Dermis microvascular lymphatic vessel endothelial cell (primary cell): ENCODE results near the gene WSCD2. TPM values are rescaled to one million over a fixed set of nuclear protein-coding genes. Genes with fewer than 3 reads are reported as not detected.
"Not testable (repeated sequence)": the region's sequence is repeated elsewhere in the genome, so short reads cannot be mapped to it uniquely, and the experiment has no call there.

Experiments
- DNase-seq, 2 donors: peaks; one replicate each; pipeline versions ENCODE4 v3.0.0 to v3.0.0-alpha.2; 2010; ENCODE audit warnings: low read depth in 2 of 2
- total RNA-seq: library from RNA; depleted of rRNA; stranded (reverse); fragments of >200 nt; gene quantifications from 2 replicates; pipeline ENCODE4 v1.2.1, GENCODE V29; 2014

Gene WSCD2
- total RNA-seq, 1 donor from 2014 or later = not detected

DNA sequence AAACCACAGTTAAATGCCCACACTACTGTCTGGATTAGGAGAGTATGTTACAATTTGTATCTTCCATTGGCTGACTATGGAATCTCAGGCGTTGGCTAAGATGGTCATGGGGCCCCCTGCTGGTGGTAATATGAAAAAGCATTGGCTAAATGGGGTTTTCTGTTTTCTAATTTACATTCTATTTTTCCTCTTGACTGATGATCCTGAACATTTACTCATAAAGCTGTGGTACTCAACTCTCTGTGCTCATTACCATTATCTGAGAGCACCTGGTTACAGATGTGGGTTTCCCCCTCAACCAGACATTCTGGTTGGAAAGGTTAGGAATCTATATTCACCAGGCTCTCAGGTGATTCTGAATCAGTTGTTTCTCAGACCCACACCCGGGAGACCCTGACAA is 64.8 kb downstream of the WSCD2 start:
- DNase-seq = peak; percentile 3 to 29

DNA sequence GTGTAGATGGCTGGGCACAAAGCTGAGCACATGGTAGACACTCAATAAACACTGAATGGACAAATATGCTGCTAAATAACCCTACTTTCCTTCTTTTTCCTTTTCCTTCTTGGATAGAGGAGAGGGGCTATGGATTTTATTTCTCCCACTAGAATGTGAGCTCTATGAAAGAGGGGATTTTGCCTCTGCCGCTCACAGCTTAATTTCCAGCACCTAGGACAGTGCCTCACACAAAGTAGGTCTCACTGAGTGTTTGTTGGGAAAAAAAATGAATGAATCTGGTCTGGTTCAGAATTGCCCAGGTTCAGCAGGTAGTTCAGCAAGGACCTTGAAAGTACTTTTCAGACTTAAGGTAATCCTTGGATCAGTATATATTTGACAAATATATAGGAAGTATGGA is 65.5 kb downstream of the WSCD2 start:
- no peak for DNase-seq

DNA sequence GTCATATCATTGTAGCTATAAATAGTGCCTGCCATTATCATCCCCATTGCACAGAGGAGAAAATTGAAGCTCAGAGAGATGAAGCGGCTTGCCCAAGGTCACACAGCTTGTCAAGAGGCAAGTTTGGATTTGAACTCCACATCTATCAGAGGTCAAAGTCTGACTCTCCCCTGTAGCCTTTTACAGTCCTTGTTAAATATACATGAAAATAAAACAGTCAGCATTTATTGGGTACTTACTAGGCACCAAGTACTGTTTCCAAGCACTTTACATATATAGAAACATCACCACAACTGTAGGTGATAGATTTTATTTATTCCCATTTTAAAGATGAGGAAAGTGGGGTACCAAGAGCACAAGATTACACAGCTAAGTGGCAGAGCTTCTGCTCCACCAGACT is 67.2 kb downstream of the WSCD2 start:
- no peak for DNase-seq

DNA sequence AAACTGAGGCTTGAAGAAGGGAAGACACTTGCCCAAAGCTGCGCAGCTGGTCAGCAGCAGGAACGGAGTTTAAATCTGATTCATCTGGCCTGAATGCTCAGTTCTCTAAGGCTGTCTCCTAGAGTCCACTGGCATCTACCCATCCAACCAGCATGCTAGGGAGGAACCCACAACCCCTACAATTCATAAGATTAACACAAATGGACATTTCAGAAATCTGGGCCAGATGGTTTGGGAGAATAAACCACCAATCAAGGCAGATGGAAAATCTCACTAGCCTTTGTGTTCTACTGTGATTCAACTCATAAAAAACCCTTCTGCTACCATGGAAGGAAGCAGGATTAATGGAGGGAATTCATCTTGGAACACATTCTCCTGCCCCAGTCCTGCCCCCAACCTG is 67.8 kb downstream of the WSCD2 start:
- no peak for DNase-seq

DNA sequence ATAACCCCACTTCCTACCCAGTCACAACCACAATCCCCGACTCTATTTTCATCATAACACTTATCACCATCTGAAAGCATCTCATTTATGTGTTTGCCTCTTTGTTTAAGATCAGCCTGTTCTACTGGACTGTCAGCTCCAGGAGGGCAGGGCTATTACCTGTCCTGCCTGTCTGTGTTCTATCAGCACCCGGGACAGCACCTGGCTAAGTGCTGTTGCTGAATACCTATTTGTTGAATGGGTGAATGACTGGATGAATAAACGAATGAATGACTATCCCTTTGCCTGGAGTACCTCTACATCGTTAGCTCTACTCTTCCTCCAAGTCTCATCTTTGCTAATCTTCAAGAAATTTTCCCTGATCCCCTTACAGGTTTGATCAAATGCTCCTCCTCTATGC is 69.0 kb downstream of the WSCD2 start:
- no peak for DNase-seq

DNA sequence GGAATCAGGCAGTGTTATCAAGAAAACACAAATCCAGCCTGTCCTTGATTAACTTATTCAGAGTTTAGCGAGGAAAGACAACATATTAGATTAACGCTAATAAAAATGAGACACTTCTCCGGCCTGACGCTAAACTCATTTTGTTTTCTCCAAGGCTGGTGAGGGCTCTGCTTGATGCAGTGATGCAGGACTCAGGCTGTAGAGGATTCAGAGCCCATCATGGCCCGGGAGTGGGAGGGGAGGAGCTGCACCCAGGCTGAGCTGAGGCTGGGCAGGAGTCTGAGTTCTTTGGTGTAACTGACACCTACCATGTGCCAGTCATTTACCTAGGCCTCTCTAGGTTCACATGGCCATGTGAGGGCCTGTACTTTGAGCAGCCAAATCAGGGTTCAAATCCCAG is 70.0 kb downstream of the WSCD2 start:
- no peak for DNase-seq

DNA sequence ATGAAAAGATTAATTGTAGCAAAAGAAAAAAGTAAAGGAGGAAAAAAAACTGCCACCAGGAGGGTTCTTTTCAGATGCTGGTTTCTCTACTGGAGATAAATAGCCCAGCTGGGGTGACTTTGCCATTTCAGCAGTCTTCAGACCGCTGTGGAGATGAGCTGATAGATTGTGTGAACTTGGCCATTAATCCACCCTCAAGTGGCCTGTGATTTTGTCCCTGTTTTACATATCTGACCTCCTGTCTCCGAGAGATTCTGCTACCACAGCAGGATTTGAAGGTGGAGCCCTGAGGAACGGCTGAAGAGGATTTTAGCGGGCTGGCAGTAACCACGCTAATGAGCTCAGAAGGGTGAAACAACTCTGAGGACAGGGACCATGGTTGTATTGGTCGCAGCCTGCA is 72.7 kb downstream of the WSCD2 start:
- no peak for DNase-seq

DNA sequence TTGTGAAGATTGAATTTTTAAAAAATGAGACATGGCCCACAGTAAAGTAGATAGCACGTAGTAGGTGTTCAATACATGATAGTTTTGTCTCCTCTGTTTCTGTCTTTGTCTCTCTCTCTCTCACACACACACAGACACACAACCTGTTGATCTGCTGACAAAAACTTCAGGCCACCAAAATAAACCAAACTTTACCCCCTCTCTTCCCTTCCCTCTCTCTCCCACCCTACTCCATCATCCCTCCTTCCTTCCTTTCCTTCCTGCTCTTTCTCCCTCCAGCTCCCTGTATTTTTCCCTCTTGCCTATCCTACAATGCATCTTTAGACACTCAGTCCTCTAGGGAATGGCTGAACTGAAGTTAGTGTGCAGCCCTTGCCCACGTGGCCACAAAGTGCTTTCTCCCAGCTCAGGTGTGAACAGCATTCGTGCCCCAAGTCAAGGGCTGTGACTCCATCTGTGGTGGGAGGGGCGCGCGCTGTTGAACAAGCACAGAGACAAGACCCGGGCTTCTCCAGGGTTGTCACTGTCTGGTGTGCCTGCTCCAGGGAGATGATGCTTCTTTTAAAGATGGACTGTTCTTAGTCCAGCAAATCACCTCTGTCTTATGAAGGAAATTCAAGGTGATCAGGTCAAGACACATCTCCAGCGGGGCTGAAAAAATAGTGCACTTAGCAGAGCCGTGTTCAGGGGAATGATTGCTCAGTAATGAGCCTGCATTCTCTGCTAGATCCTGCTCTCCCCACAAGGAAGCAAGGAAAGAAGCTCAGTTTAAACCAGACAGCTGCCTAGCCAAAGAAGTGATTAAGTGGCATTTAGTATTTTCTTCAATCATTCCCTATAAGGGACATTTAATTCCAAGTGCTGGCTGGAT is 75.3 kb downstream of the WSCD2 start:
- DNase-seq = no peak

DNA sequence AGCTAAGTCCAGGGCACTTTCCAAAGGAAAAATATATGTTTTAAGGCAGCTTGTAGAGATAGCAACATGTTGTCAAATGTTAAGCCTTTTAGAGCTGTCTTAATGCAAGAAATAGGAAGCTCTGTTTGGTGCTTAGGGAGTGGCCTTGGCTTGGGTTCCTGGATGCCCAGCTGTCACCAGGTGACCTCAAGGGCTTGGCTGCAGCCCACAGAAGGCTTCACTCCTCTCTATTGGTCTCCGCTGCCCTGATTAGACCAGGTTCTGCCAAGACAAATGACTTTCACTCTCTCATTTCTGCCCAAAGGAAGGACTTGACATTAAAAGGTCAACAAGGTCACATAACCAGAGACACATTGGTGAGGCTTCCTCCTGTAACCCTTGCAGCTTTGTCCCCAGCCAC is 76.8 kb downstream of the WSCD2 start:
- no peak for DNase-seq

DNA sequence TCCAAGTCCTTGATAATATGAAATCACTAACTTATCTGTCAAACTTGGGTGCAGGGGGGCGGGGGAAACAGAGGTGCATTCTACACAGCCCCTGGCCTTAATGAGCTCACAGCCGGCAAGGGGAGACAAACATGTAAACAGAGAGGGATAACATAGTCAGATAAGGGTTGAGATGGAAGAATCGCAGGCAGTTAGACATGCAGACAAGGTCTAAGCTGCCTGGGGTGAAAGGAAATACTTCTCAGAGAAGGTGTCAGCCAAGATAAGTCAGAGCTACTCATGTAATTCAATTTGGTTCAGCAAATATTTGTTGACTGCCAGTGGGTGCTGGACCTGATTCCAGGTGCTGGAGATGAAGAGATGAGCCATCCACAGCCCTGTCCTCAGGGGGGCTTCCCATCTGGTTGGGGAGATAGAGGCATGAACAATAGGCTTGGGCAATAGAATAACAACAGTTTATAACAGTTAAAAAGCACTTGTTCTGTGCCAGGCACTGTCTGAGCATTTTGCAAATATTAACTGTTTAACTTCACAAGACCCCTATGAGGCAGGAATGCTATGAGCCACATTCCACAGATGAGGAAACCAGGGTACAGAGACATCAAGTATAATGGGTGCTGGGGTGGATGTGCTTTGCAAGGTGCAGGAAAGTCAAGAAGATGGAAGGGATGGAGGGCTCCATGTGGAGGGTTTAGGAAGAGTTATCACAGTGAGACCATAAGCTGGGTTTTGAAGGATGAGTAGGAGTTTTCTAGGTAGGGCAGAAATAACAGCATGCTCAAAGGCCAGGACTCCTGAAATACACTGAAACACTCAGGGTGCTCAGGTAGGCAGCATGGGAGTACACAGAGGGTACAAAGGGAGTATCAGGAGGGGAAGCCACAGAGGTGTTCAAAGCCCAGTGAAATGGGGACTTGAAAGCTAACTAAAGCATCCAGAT is 79.0 kb downstream of the WSCD2 start:
- no peak for DNase-seq

DNA sequence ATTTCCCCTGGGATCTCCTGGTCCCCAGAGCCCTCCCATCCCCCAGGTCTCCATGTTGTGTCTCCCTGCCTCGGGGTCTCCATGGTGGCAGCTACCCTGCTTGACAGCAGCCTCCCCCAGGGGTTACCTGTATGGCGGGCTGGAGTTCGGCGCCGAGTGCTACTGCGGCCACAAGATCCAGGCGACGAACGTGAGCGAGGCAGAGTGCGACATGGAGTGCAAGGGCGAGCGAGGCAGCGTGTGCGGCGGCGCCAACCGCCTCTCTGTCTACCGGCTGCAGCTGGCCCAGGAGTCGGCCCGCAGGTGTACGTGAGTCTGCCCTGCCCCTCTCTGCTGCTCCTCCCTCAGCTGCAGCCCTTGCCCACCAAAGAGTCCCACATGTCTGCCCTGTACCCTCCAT is 80.9 kb downstream of the WSCD2 start:
- DNase-seq = no peak

DNA sequence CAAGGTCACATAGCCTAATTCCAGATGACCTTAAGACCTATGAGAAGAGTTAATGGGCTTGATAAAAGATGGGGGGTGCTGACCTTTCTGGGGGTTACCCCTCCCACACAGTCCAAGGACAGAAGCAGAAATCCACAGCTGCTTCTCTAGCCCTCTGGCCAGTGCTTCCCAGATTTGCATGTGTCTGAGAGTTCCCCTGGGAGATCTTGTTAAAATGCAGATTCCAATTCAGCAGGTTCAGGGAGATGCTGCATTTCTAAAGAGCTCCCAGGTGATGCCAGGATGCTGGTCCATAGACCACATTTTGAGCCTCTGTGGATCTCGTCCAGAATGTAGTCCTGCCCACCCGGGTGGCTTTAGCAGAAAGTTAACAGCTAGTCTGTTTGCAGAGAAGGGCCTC is 82.1 kb downstream of the WSCD2 start:
- no peak for DNase-seq

DNA sequence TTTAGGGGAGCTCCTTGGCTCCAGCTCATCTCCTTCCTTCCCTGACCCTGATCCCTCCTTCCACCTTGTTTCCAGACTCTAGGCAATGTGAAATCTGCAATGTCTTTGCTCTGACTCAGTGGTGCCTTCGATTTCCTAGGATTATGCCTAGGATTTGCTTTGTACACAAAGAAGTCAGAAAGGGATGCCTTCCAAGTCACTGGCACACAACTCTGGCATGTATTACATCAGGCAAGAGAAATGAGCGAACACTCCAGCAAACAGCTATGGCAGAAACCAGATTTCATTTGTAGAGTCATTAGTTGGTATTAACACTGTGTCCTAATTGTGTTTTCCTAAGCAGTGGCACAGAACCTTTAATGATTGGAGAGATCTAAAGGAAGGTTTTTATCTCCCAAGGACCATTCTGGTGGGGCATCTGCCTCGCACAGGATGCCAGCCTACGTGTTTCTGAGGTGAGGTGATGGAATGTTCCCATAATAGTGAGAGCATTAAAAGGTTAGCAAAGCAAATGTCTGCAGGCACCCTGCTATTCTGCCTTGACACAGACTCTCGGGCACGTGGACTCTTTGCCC is 84.9 kb downstream of the WSCD2 start:
- DNase-seq = no peak

DNA sequence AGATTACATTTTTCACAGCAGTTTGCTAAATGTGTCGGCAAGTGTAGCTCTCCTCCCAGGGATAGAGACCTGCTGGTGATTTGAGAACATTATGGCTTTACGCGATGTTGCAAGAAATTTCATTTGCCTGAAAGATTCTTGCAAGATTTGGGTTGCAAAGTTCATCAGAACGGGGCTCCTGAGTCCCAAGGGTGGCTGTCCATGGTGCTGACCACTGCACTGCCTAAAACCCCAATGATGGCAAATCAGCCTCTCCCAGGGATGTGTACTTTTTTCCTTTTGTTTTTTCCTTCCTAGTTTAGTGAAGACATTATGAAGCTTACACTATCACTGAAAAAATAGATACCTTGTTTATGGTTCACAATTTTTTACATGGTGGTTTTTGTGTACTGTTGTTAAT is 85.4 kb downstream of the WSCD2 start:
- peak in 1 of 2 donors; percentile 29 for DNase-seq

DNA sequence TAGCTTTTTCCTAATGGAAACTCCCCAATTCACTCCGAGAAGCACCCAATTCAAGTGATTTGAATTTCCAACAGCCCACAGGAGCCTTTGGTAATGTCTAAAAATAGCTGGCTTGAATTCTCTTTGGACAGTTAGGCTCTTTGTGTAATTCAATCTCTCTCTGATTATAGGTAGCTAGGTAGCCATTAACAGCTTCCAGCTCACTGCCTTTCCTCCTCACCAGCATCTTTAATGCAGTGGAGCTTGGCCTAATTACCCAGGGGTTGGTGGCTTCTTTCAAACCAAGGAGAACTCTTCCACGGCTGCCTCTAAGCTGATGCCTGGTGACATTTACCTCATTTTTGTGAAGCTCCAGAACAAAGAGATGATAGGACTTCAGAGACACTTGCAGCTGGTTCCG is 86.4 kb downstream of the WSCD2 start:
- DNase-seq = no peak

DNA sequence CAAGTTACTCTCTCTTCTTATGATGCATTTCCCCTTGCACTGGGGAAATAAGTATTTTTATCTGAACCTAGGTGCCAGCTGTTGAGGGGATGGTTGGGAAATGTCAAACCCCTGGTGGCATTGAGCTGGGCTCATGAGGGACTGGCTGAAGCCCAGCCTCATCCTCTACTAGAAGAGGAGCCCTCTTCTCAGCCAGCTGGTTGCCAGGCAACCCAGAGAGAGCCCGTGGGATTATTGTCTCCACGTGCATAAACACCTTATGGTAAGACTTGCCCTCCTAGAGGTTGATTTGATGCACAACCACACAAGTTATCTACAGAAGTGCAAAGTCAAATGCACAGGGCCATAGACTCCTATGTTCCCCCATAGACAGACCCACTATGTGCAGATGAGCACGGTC is 89.8 kb downstream of the WSCD2 start:
- no peak for DNase-seq

DNA sequence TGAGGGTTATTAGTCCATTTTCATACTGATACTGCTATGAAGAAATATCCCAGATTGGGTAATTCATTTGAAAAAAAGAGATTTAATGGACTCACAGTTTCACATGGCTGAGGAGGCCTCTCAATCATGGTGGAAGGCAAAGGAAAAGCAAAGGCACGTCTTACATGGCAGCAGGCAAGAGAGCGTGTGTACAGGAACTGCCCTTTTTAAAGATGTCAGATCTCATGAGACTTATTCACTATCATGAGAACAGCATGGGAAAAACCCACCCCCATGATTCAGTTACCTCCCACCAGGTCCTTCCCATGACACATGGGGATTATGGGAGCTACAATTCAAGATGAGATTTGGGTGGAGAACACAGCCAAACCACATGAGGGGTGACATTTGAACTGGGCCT is 96.0 kb downstream of the WSCD2 start:
- DNase-seq = not testable (repeated sequence)

DNA sequence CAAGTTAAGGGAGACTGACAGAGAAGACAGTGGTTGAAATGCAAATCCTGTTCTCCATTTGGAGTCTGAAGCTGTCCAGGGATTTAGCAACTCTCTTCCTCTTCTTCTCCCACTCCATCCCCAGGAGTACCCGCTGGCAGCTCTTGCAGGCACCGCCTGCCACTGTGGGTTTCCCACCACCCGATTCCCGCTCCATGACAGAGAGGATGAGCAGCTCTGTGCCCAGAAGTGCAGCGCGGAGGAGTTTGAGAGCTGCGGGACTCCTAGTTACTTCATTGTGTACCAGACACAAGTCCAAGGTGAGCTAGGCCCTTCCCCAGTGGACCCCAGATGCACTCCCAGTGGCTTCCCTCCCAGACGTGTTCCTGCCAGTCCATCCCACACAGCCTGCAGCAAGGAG is 97.8 kb downstream of the WSCD2 start:
- DNase-seq = no peak

DNA sequence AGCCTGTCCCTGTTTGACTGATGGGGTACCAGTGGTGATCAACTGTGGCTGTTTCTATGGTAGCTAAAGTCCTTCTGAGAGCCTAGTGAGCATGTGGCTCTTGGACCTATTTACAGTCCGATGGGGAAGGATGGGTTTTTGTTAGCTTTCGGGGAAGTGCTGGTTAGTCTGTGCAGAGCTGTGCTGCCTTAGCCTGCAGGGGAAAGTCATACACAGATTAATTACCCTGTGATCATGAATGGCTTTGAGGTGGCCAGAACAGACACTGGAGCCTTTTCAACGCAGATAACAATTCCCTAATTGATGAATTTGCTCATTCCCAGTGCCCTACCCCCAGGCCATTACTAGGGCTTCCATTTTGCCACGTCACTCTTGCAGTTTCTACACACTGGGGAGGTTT is 99.7 kb downstream of the WSCD2 start:
- DNase-seq = no peak

DNA sequence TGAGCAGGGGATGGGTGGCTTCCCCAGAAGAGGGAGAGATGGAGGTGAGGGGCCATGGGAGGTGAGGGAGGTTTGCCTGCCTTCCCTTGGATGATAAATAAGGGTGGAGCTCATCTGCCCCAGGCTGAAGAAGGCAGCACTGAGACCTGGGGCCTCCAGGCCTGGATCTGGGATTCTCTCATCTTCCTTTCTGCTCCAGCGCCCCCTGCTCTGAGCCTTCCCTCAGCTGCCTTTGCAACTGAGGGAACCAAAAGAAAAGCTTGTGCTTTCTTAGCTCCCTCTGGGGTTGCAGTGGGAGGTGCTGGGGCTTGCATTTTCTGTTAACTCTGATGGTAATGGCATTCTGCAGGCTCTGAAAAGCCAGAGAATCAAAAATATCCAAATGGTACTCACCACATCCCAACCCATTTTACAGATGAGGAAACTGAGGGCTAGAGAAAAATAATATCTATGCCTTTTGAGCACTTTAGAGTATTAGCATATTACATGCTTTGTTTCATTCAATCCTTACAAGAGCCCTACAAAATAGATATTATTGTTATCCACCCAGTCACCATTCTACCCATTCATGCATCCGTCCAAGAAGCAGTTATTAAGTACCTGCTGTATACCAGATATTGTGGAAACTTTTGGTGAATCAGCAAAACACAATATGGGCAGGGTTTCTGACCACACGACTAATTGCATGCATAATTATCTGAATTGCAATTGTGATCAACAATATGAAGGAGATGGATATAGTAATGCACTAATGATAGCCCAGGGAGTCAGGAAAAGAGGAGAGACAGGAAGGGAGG is 102.2 kb downstream of the WSCD2 start:
- DNase-seq = no peak

DNA sequence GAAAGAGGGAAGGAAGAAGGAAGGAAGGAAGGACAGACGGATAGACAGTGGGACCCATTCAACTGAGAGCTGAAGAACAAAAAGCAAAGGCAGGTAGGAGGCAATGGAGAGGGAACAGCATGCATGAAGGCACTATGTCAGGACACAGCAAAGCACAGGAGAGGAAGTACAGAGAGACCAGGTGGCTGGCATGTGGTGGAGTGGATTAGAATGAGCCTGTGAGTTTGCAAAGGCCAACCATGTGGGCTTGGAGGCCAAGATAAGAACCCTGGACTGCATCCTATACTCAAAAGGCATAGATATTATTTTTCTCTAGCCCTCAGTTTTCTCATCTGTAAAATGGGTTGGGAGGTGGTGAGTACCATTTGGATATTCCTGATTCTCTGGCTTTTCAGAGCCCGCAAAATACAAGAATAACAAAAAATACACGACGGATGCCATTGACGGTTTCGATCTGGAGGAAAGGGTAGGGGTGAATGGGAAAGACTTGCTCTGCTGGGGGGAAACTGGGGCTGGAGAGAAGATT is 102.9 kb downstream of the WSCD2 start:
- DNase-seq = no peak
